SKM-1 treated with dmso at 0.1 percent for 144 hours (cell line): Measurements from ENCODE around the gene GAST.
A peak's percentile ranks its signal among the peaks of the same experiment; 100 is the strongest.
"Not testable (repeated sequence)": the region's sequence is repeated elsewhere in the genome, so short reads cannot be mapped to it uniquely, and the experiment has no call there.

Source experiments
- DNase-seq: peaks from one replicate; lab custom pipeline; 2025; ENCODE audit not compliant: unreplicated experiment; lab: John Stamatoyannopoulos, UW

The GAST gene

GRCh38 chr17:41683441-41684007, 28.6 kb upstream of the GAST start:
- no peak for DNase-seq

- no peak for DNase-seq
Observed at GRCh38 chr17:41684035-41684434, 28.1 kb upstream of the GAST start.

DNA sequence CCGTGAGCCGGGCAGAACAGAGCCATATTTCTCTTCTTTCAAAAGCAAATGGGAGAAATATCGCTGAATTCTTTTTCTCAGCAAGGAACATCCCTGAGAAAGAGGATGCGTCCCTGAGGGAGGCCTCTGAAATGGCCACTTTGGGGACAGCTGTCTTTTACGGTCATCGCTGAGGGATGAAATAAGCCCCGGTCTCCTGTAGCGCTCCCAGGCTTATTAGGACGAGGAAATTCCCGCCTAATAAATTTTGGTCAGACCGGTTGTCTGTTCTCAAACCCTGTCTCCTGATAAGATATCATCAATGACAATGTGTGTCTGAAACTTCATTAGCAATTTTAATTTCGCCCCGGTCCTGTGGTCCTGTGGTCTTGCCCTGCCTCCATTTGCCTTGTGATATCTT, 26.4 kb upstream of the GAST start:
- not testable (repeated sequence) for DNase-seq

- DNase-seq = no peak
Observed at GRCh38 chr17:41686281-41686680, 25.9 kb upstream of the GAST start.

GRCh38 chr17:41687828-41688640, 24.1 kb upstream of the GAST start:
- DNase-seq = no peak

GRCh38 chr17:41688641-41689496, 23.3 kb upstream of the GAST start, which contains the start of gene EIF1:
Gene EIF1, plus strand, starts transcription at chr17:41688885. Its CDS starts 154 bp downstream, at chr17:41689039.
- DNase-seq = peak; percentile 98

GRCh38 chr17:41689497-41690299, 22.4 kb upstream of the GAST start:
- DNase-seq = peak; percentile 51

DNA sequence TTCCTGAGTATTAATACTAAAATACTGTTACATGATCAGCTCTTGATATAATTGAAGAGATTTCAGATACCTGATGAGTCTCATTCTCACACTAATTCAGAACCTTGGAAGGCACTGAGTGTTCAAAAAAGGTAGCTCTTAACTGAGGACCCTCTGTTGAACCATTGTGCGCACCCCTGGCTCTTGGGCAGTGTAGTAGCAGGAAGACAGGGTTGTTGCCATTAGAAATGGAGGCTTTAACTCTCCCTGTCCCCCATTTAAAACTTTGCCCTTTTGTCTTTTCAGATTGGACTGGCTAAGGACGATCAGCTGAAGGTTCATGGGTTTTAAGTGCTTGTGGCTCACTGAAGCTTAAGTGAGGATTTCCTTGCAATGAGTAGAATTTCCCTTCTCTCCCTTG, 21.6 kb upstream of the GAST start:
- no peak for DNase-seq

- no peak for DNase-seq
Observed at GRCh38 chr17:41691031-41691777, 20.9 kb upstream of the GAST start.

- no peak for DNase-seq
Observed at GRCh38 chr17:41692722-41693521, 19.2 kb upstream of the GAST start.

GRCh38 chr17:41695134-41695661, 16.9 kb upstream of the GAST start:
- DNase-seq = no peak

GRCh38 chr17:41695954-41696757, 16.0 kb upstream of the GAST start:
- DNase-seq = peak; percentile 72

GRCh38 chr17:41697122-41697962, 14.8 kb upstream of the GAST start:
- DNase-seq = peak; percentile 26

- DNase-seq = not testable (repeated sequence)
Observed at GRCh38 chr17:41700843-41701242, 11.3 kb upstream of the GAST start.

DNA sequence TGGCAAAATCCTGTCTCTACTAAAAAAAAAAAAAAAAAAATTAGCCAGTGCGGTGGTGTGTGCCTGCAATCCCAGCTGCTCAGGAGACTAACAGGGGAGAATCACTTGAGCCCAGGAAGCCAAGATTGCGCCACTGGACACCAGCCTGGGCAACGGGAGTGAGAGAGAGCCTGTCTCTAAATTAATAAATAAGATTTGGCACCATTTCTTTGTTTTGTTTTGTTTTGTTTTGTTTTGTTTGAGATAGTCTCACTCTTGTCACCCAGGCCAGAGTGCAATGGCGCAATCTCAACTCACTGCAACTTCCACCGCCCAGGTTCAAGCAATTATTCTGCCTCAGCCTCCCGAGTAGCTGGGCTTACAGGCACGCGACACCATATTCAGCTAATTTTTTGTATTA, 9.4 kb upstream of the GAST start:
- no peak for DNase-seq

GRCh38 chr17:41705271-41705991, 6.7 kb upstream of the GAST start:
- no peak for DNase-seq
